ENCODE measurements around the gene U2AF2. TPM values are rescaled to one million over a fixed set of nuclear protein-coding genes. Genes with fewer than 3 reads are reported as not detected.

Gene U2AF2
- total and polyA plus RNA-seq, 8 donors, result 123 to 213 (median 170) TPM

GRCh38 chr19:55623561-55623960 is 31.3 kb upstream of the U2AF2 start:
- H3K27me3 ChIP-seq, result no peaks in the 10 kb centered on the region
- no peaks in the 10 kb centered on the region for H3K9me3 ChIP-seq
- intact Hi-C loops (cut with DNase I), result no loop called here
- TF ChIP-seq CTCF (IDR thresholded peaks at IDR 0.05), result no peak
- peak overlapping the region in 1 of 2 donors; percentile 45 for H3K4me3 ChIP-seq
- peak overlapping the region in 1 of 2 donors; percentile 88 for H3K27ac ChIP-seq
- H3K36me3 ChIP-seq, result peaks cover 0 to 9% of the 10 kb centered on the region in 2 donors
- ATAC-seq, result no peak
- DNase-seq, result no peak
- peaks cover 11 to 53% of the 10 kb centered on the region in 2 donors for H3K4me1 ChIP-seq

- intact Hi-C loops (cut with DNase I), result no loop called here
- H3K36me3 ChIP-seq, result peaks cover 0 to 9% of the 10 kb centered on the region in 2 donors
- H3K9me3 ChIP-seq, result no peaks in the 10 kb centered on the region
- DNase-seq, result peak; percentile 92 to 97 (median 94)
- no peak for TF ChIP-seq CTCF (IDR thresholded peaks at IDR 0.05)
- peak within 1 kb of the TSS; percentile 30 to 45 for H3K4me3 ChIP-seq
- peak within 1 kb of the TSS; percentile 88 to 91 for H3K27ac ChIP-seq
- ATAC-seq, result peak; percentile 96
- H3K27me3 ChIP-seq, result no peaks in the 10 kb centered on the region
- H3K4me1 ChIP-seq, result peaks cover 8 to 45% of the 10 kb centered on the region in 2 donors
These were observed 30.5 kb upstream of the U2AF2 start, which contains the start of gene ZNF784 for GRCh38 chr19:55624109-55625003. ZNF784 (minus strand) TSS chr19:55624566; CDS start chr19:55624561, 5 bp downstream.

GRCh38 chr19:55625004-55625326 is 29.9 kb upstream of the U2AF2 start:
- Histone ChIP-seq H3K27ac (peak overlapping the region in 1 of 2 donors; percentile 88), H3K4me3 (peak overlapping the region; percentile 30 to 45), H3K9me3 (no peaks in the 10 kb centered on the region), H3K36me3 (peaks cover 0 to 9% of the 10 kb centered on the region in 2 donors), H3K27me3 (no peaks in the 10 kb centered on the region), H3K4me1 (peaks cover 3 to 38% of the 10 kb centered on the region in 2 donors)
- ATAC-seq (no peak), DNase-seq (peak in 1 of 4 donors; percentile 67)
- TF ChIP-seq CTCF (IDR thresholded peaks at IDR 0.05), result no peak
- intact Hi-C loops (cut with DNase I), result no loop called here

GRCh38 chr19:55626350-55626749 is 28.5 kb upstream of the U2AF2 start:
- no peak for ATAC-seq
- no peak overlapping the region for H3K27ac ChIP-seq
- H3K36me3 ChIP-seq, result peaks cover 0 to 9% of the 10 kb centered on the region in 2 donors
- H3K27me3 ChIP-seq, result no peaks in the 10 kb centered on the region
- no peaks in the 10 kb centered on the region for H3K9me3 ChIP-seq
- peaks cover 3 to 25% of the 10 kb centered on the region in 2 donors for H3K4me1 ChIP-seq
- no peak overlapping the region for H3K4me3 ChIP-seq
- intact Hi-C loops (cut with DNase I), result no loop called here
- TF ChIP-seq CTCF (IDR thresholded peaks at IDR 0.05), result no peak
- no peak for DNase-seq

- H3K27ac ChIP-seq, result no peak overlapping the region
These were observed 22.4 kb upstream of the U2AF2 start for GRCh38 chr19:55632463-55632834.

More at GRCh38 chr19:55632463-55632834, 22.4 kb upstream of the U2AF2 start:
- intact Hi-C loops (cut with DNase I), result no loop called here
- TF ChIP-seq CTCF (IDR thresholded peaks at IDR 0.05), result peak; percentile 86 to 90
- Histone ChIP-seq H3K4me1 (peaks cover 8 to 40% of the 10 kb centered on the region in 2 donors), H3K9me3 (no peaks in the 10 kb centered on the region), H3K27me3 (no peaks in the 10 kb centered on the region), H3K36me3 (no peaks in the 10 kb centered on the region), H3K4me3 (no peak overlapping the region)
- ATAC-seq, result peak; percentile 88
- peak in 3 of 4 donors; percentile 79 to 92 (median 80) for DNase-seq
